Thymus (tissue), 11 donors: Measurements from ENCODE around the gene RIPOR3. TPM values are rescaled to one million over a fixed set of nuclear protein-coding genes. Genes with fewer than 3 reads are reported as not detected.

Experiments used
- DNase-seq, 9 donors: peaks; one replicate each; pipeline ENCODE4 v3.0.0-alpha.2; 2013; ENCODE audit warnings: low spot score in 9 of 9, low read depth in 6 of 9, missing footprints in 1 of 9
- H3K27ac ChIP-seq, 2 donors: one replicate each; pipeline ENCODE4 v1.5.1; 2013; ENCODE audit warnings: control low read depth in 1 of 2, low read depth in 1 of 2, low read length in 1 of 2, mild to moderate bottlenecking in 1 of 2, moderate library complexity in 1 of 2
- H3K27me3 ChIP-seq, 2 donors: one replicate each; pipeline ENCODE4 v1.5.1; 2013; ENCODE audit warnings: low read length in 1 of 2; ENCODE audit not compliant: control insufficient read depth in 2 of 2, insufficient read depth in 1 of 2
- H3K36me3 ChIP-seq, 2 donors: one replicate each; pipeline ENCODE4 v1.5.1; 2013; ENCODE audit warnings: low read length in 1 of 2, mild to moderate bottlenecking in 1 of 2, moderate library complexity in 1 of 2; ENCODE audit not compliant: control insufficient read depth in 2 of 2, insufficient read depth in 2 of 2
- H3K4me1 ChIP-seq, 2 donors: one replicate each; pipeline ENCODE4 v1.5.1; 2013; ENCODE audit warnings: low read length in 2 of 2; ENCODE audit not compliant: control insufficient read depth in 2 of 2, insufficient read depth in 2 of 2
- H3K4me3 ChIP-seq, 2 donors: one replicate each; pipeline ENCODE4 v1.5.1; 2013; ENCODE audit warnings: low read length in 2 of 2, control low read depth in 1 of 2, mild to moderate bottlenecking in 1 of 2
- H3K9me3 ChIP-seq, 2 donors: one replicate each; pipeline ENCODE4 v1.5.1; 2013; ENCODE audit warnings: low read length in 1 of 2, mild to moderate bottlenecking in 1 of 2; ENCODE audit not compliant: control insufficient read depth in 2 of 2, insufficient read depth in 1 of 2
- WGBS: extraction: QIAGEN DNeasy Blood & Tissue Kit; methylation state at CpG from one replicate; pipeline ENCODE4 v1.1.7; 2013; 5-methylcytosine and 5-hydroxymethylcytosine counted together
- polyA plus RNA-seq: library from polyadenylated mRNA; stranded (reverse); fragments of 200-250 nt; gene quantifications from one replicate; pipeline ENCODE4 v1.2.3, GENCODE V29; 2013
- total RNA-seq: library from RNA; stranded (reverse); fragments of 120-200 nt; gene quantifications from one replicate; pipeline ENCODE4 v1.2.4, GENCODE V29; 2013
- donor health status: healthy.

RIPOR3 gene
- total and polyA plus RNA-seq, 2 donors: 12.2 to 23.4 TPM

GRCh38 chr20:50557549-50558134 is 133.7 kb downstream of the RIPOR3 start:
- peak overlapping the region in 1 of 2 donors; percentile 41 for H3K27ac ChIP-seq
- 98% methylated on average over 11 of the region's 11 CpGs for WGBS
- H3K27me3 ChIP-seq: no peaks in the 10 kb centered on the region
- H3K9me3 ChIP-seq: peaks cover 0 to 4% of the 10 kb centered on the region in 2 donors
- peaks cover 19% of the 10 kb centered on the region in 2 donors for H3K36me3 ChIP-seq
- H3K4me3 ChIP-seq: no peak overlapping the region
- DNase-seq: no peak
- H3K4me1 ChIP-seq: peaks cover 0 to 20% of the 10 kb centered on the region in 2 donors

GRCh38 chr20:50555662-50556061 is 135.7 kb downstream of the RIPOR3 start:
- WGBS: 97% methylated on average over 5 of the region's 5 CpGs
- peaks cover 0 to 6% of the 10 kb centered on the region in 2 donors for H3K4me1 ChIP-seq
- H3K36me3 ChIP-seq: peaks cover 0 to 7% of the 10 kb centered on the region in 2 donors

GRCh38 chr20:50554694-50555579 is 136.4 kb downstream of the RIPOR3 start:
- Histone ChIP-seq H3K27ac (no peak overlapping the region), H3K4me3 (no peak overlapping the region), H3K27me3 (no peaks in the 10 kb centered on the region), H3K36me3 (peaks cover 0 to 7% of the 10 kb centered on the region in 2 donors), H3K9me3 (peaks cover 0 to 4% of the 10 kb centered on the region in 2 donors), H3K4me1 (peaks cover 0 to 8% of the 10 kb centered on the region in 2 donors)
- WGBS: 97% methylated on average over 4 of the region's 4 CpGs
- DNase-seq: no peak

More at GRCh38 chr20:50555662-50556061, 135.7 kb downstream of the RIPOR3 start:
- Histone ChIP-seq H3K27me3 (no peaks in the 10 kb centered on the region), H3K9me3 (peaks cover 0 to 4% of the 10 kb centered on the region in 2 donors), H3K4me3 (no peak overlapping the region), H3K27ac (no peak overlapping the region)
- DNase-seq: no peak

- Histone ChIP-seq H3K27me3 (no peaks in the 10 kb centered on the region), H3K4me3 (no peak overlapping the region), H3K9me3 (peaks cover 0 to 4% of the 10 kb centered on the region in 2 donors), H3K27ac (no peak overlapping the region), H3K4me1 (peaks cover 0 to 8% of the 10 kb centered on the region in 2 donors), H3K36me3 (peaks cover 4 to 12% of the 10 kb centered on the region in 2 donors)
- DNase-seq: no peak
- WGBS: 97% methylated on average over 3 of the region's 3 CpGs
These were observed 138.4 kb downstream of the RIPOR3 start for GRCh38 chr20:50552979-50553378.

- peaks cover 0 to 4% of the 10 kb centered on the region in 2 donors for H3K9me3 ChIP-seq
- peak in 1 of 9 donors; percentile 23 for DNase-seq
- H3K27me3 ChIP-seq: no peaks in the 10 kb centered on the region
- H3K4me1 ChIP-seq: peaks cover 5 to 6% of the 10 kb centered on the region in 2 donors
- peak overlapping the region in 1 of 2 donors; percentile 52 for H3K27ac ChIP-seq
- no peak overlapping the region for H3K4me3 ChIP-seq
- WGBS: 98% methylated on average over 4 of the region's 4 CpGs
- peaks cover 4 to 5% of the 10 kb centered on the region in 2 donors for H3K36me3 ChIP-seq
These were observed 140.1 kb downstream of the RIPOR3 start for GRCh38 chr20:50551288-50551687.

GRCh38 chr20:50550531-50550930 is 140.8 kb downstream of the RIPOR3 start:
- Histone ChIP-seq H3K27ac (peak overlapping the region in 1 of 2 donors; percentile 19), H3K27me3 (no peaks in the 10 kb centered on the region), H3K4me1 (peaks cover 10 to 13% of the 10 kb centered on the region in 2 donors), H3K36me3 (peaks cover 4 to 5% of the 10 kb centered on the region in 2 donors), H3K4me3 (no peak overlapping the region), H3K9me3 (peaks cover 0 to 4% of the 10 kb centered on the region in 2 donors)
- DNase-seq: no peak
- 97% methylated on average over 2 of the region's 2 CpGs for WGBS

- Histone ChIP-seq H3K4me3 (no peak overlapping the region), H3K4me1 (peaks cover 11 to 15% of the 10 kb centered on the region in 2 donors), H3K9me3 (no peaks in the 10 kb centered on the region), H3K36me3 (peaks cover 4 to 5% of the 10 kb centered on the region in 2 donors), H3K27me3 (no peaks in the 10 kb centered on the region), H3K27ac (no peak overlapping the region)
- 98% methylated on average over 5 of the region's 5 CpGs for WGBS
- no peak for DNase-seq
These were observed 142.9 kb downstream of the RIPOR3 start for GRCh38 chr20:50548396-50548795.

GRCh38 chr20:50547964-50548363 is 143.4 kb downstream of the RIPOR3 start:
- Histone ChIP-seq H3K4me1 (peaks cover 11 to 15% of the 10 kb centered on the region in 2 donors), H3K4me3 (no peak overlapping the region), H3K27me3 (no peaks in the 10 kb centered on the region), H3K27ac (no peak overlapping the region), H3K36me3 (peaks cover 4 to 5% of the 10 kb centered on the region in 2 donors), H3K9me3 (no peaks in the 10 kb centered on the region)
- 94% methylated on average over 6 of the region's 6 CpGs for WGBS
- no peak for DNase-seq
